NCI-H1694 treated with DMSO at 0.1 percent for 48 hours (cell line): ENCODE results near the gene STN1.

Source experiments
- DNase-seq: peaks from one replicate; lab custom pipeline; 2025; lab: John Stamatoyannopoulos, UW

The STN1 gene

GRCh38 chr10:103929381-103929921 lies 11.5 kb upstream of the STN1 start:
- no peak for DNase-seq

GRCh38 chr10:103928784-103929183 lies 10.8 kb upstream of the STN1 start:
- DNase-seq, result no peak

- DNase-seq, result no peak
Measured at GRCh38 chr10:103926722-103927319, 8.8 kb upstream of the STN1 start.

GRCh38 chr10:103925591-103925990 lies 7.6 kb upstream of the STN1 start:
- no peak for DNase-seq

- DNase-seq, result no peak
Measured at GRCh38 chr10:103923502-103923901, 5.5 kb upstream of the STN1 start.

- DNase-seq, result no peak
Measured at GRCh38 chr10:103922659-103923058, 4.7 kb upstream of the STN1 start.

GRCh38 chr10:103921750-103922195 lies 3.8 kb upstream of the STN1 start:
- DNase-seq, result no peak

- no peak for DNase-seq
Measured at GRCh38 chr10:103921248-103921647, 3.3 kb upstream of the STN1 start.

- no peak for DNase-seq
Measured at GRCh38 chr10:103919648-103920025, 1.7 kb upstream of the STN1 start.

- no peak for DNase-seq
Measured at GRCh38 chr10:103917302-103918052, 507 bp downstream of the STN1 start.

GRCh38 chr10:103916876-103917275 lies 1.1 kb downstream of the STN1 start:
- DNase-seq, result no peak

- DNase-seq, result no peak
Measured at GRCh38 chr10:103916254-103916653, 1.7 kb downstream of the STN1 start.

GRCh38 chr10:103915796-103916195 lies 2.2 kb downstream of the STN1 start:
- DNase-seq, result no peak

GRCh38 chr10:103912759-103913158 lies 5.2 kb downstream of the STN1 start:
- no peak for DNase-seq

GRCh38 chr10:103911021-103911459 lies 6.9 kb downstream of the STN1 start:
- no peak for DNase-seq

GRCh38 chr10:103910442-103911012 lies 7.5 kb downstream of the STN1 start:
- no peak for DNase-seq

- DNase-seq, result no peak
Measured at GRCh38 chr10:103905441-103905840, 12.5 kb downstream of the STN1 start.

- no peak for DNase-seq
Measured at GRCh38 chr10:103901299-103901698, 16.7 kb downstream of the STN1 start.

- DNase-seq, result no peak
Measured at GRCh38 chr10:103899312-103899711, 18.7 kb downstream of the STN1 start.

GRCh38 chr10:103897241-103897774 lies 20.7 kb downstream of the STN1 start:
- DNase-seq, result no peak

- DNase-seq, result no peak
Measured at GRCh38 chr10:103896225-103896624, 21.8 kb downstream of the STN1 start.

- no peak for DNase-seq
Measured at GRCh38 chr10:103895411-103896186, 22.4 kb downstream of the STN1 start.
